Lung (tissue), 12 donors: ENCODE results near the gene PHF21A. TPM values are rescaled to one million over a fixed set of nuclear protein-coding genes. Genes with fewer than 3 reads are reported as not detected.

Source experiments
- ATAC-seq: fragments of 200-7000 bp; cut with Tn5 transposase; one replicate; pipeline ENCODE4 v1.9.1; 2020; ENCODE audit warnings: moderate number of reproducible peaks; ENCODE audit not compliant: insufficient read depth, low FRiP score
- DNase-seq, 3 donors: peaks; one replicate each; pipeline ENCODE4 v3.0.0-alpha.2; 2013 to 2017
- H3K27ac ChIP-seq, 2 donors: one replicate each; pipeline ENCODE4 v1.5.1; 2013; ENCODE audit warnings: mild to moderate bottlenecking in 2 of 2, moderate library complexity in 2 of 2, control low read depth in 1 of 2, inconsistent platforms in 1 of 2, low read depth in 1 of 2, low read length in 1 of 2
- H3K27me3 ChIP-seq, 3 donors: one replicate each; pipeline ENCODE4 v1.5.1; 2013; ENCODE audit warnings: low read length in 2 of 3; ENCODE audit not compliant: control insufficient read depth in 3 of 3, insufficient read depth in 3 of 3
- H3K36me3 ChIP-seq, 4 donors: one replicate each; pipeline ENCODE4 v1.5.1; 2013; ENCODE audit warnings: low read length in 4 of 4, mild to moderate bottlenecking in 1 of 4, moderate library complexity in 1 of 4; ENCODE audit not compliant: control insufficient read depth in 4 of 4, insufficient read depth in 4 of 4
- H3K4me1 ChIP-seq, 5 donors: one replicate each; pipeline ENCODE4 v1.5.1; 2013; ENCODE audit warnings: low read length in 5 of 5, mild to moderate bottlenecking in 2 of 5, moderate library complexity in 1 of 5; ENCODE audit not compliant: control insufficient read depth in 5 of 5, insufficient read depth in 5 of 5
- H3K4me3 ChIP-seq: one replicate; pipeline ENCODE4 v1.5.1; 2013; ENCODE audit warnings: mild to moderate bottlenecking, control low read depth, moderate library complexity
- H3K9ac ChIP-seq, 2 donors: one replicate each; pipeline ENCODE4 v1.5.1; 2013; ENCODE audit warnings: low read length in 2 of 2, control low read depth in 1 of 2; ENCODE audit not compliant: insufficient read depth in 1 of 2
- H3K9me3 ChIP-seq, 4 donors: one replicate each; pipeline ENCODE4 v1.5.1; 2013; ENCODE audit warnings: low read length in 3 of 4, mild to moderate bottlenecking in 1 of 4, moderate library complexity in 1 of 4; ENCODE audit not compliant: control insufficient read depth in 4 of 4, insufficient read depth in 3 of 4
- WGBS, 2 donors: extraction: QIAGEN DNeasy Blood & Tissue Kit; methylation state at CpG; one replicate each; pipeline ENCODE4 v1.1.7; 2013; 5-methylcytosine and 5-hydroxymethylcytosine counted together
- polyA plus RNA-seq, 2 donors: library from polyadenylated mRNA; stranded (reverse); fragments of 200-250 nt; gene quantifications; one replicate each; pipeline ENCODE4 v1.2.1, GENCODE V29; 2013
- total RNA-seq, 2 donors: library from RNA; depleted of rRNA in 1 of 2; stranded (reverse); fragments of >200 nt in 1 of 2; gene quantifications; one replicate each; pipeline ENCODE4 v1.2.1, GENCODE V29; 2014 to 2021
- TF ChIP-seq, protein P1 (sequence below): IDR thresholded peaks from 2 replicates; pipeline ENCODE4 v1.5.1; 2012; ENCODE audit warnings: mild to moderate bottlenecking; ENCODE audit errors: control extremely low read depth, extremely low read depth
- donor health status: control.
- donor health status: control.
- donor health status: Bipolar disorder and iron deficiency.
- donor health status: healthy.
- donor health status: DM: yes; HTN: yes; CAD: no.

Gene PHF21A
- total and polyA plus RNA-seq, 4 donors = 16.2 to 57.0 (median 29.9) TPM

GRCh38 chr11:45915446-45915845 lies 205.8 kb downstream of the PHF21A start:
- WGBS, 2 donors = 88 to 90% methylated on average over 13 of the region's 13 CpGs

GRCh38 chr11:45913942-45914635 lies 207.2 kb downstream of the PHF21A start:
- no peaks in the 10 kb centered on the region for H3K9me3 ChIP-seq
- H3K27ac ChIP-seq = no peak overlapping the region
- TF ChIP-seq, protein P1, sequence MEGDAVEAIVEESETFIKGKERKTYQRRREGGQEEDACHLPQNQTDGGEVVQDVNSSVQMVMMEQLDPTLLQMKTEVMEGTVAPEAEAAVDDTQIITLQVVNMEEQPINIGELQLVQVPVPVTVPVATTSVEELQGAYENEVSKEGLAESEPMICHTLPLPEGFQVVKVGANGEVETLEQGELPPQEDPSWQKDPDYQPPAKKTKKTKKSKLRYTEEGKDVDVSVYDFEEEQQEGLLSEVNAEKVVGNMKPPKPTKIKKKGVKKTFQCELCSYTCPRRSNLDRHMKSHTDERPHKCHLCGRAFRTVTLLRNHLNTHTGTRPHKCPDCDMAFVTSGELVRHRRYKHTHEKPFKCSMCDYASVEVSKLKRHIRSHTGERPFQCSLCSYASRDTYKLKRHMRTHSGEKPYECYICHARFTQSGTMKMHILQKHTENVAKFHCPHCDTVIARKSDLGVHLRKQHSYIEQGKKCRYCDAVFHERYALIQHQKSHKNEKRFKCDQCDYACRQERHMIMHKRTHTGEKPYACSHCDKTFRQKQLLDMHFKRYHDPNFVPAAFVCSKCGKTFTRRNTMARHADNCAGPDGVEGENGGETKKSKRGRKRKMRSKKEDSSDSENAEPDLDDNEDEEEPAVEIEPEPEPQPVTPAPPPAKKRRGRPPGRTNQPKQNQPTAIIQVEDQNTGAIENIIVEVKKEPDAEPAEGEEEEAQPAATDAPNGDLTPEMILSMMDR = no peak
- no peak overlapping the region for H3K9ac ChIP-seq
- H3K36me3 ChIP-seq = peaks cover 5 to 56% (median 14%) of the 10 kb centered on the region in 4 donors
- ATAC-seq (no peak), DNase-seq (no peak)
- peaks cover 0 to 15% (median 0%) of the 10 kb centered on the region in 5 donors for H3K4me1 ChIP-seq
- no peak overlapping the region for H3K4me3 ChIP-seq
- 89 to 93% methylated on average over 22 of the region's 22 CpGs for WGBS, 2 donors
- H3K27me3 ChIP-seq = no peaks in the 10 kb centered on the region

More at GRCh38 chr11:45915446-45915845, 205.8 kb downstream of the PHF21A start:
- Histone ChIP-seq H3K9ac (no peak overlapping the region), H3K27ac (no peak overlapping the region), H3K9me3 (no peaks in the 10 kb centered on the region), H3K27me3 (no peaks in the 10 kb centered on the region), H3K4me3 (no peak overlapping the region), H3K36me3 (peaks cover 5 to 42% (median 14%) of the 10 kb centered on the region in 4 donors), H3K4me1 (peaks cover 0 to 15% (median 0%) of the 10 kb centered on the region in 5 donors)
- ATAC-seq (no peak), DNase-seq (no peak)
- TF ChIP-seq, protein P1 = no peak

DNA sequence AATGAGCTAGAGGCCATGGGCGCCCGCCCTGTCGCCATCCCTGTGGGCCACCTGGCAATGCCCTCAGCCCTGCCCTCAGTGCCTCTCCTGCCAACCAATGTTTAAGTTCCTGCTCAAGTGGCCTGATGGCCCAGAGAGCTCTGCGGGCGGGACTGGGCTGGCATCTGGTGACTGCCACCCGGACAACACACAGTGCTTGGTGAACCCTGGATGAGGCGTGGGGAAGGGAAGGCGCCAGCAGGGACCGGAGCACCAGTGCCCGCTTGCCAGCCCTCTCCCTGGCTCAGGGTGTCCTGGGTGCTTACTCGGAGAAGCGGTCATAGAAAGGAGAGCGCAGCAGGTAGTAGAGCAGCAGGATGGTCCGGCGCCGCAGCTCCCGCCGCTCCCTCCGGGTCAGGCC lies 207.7 kb downstream of the PHF21A start:
- no peaks in the 10 kb centered on the region for H3K9me3 ChIP-seq

More for the DNA sequence above, 207.7 kb downstream of the PHF21A start:
- Histone ChIP-seq H3K9ac (no peak overlapping the region), H3K36me3 (peaks cover 5 to 59% (median 14%) of the 10 kb centered on the region in 4 donors), H3K4me3 (no peak overlapping the region), H3K27me3 (no peaks in the 10 kb centered on the region), H3K27ac (no peak overlapping the region), H3K4me1 (peaks cover 0 to 12% (median 0%) of the 10 kb centered on the region in 5 donors)
- DNase-seq = no peak
- WGBS, 2 donors = 96% methylated on average over 19 of the region's 19 CpGs
- TF ChIP-seq, protein P1 = no peak
- no peak for ATAC-seq
